Measurements from ENCODE around the gene WDR49.

Gene WDR49

GRCh38 chr3:167602041-167602440 lies 51.7 kb downstream of the WDR49 start:
- H3K4me3 ChIP-seq (ENCODE audit: low read depth, low read length, poor library complexity, severe bottlenecking): no peak overlapping the region
- no peak overlapping the region for H3K4me2 ChIP-seq (ENCODE audit: low read length)
- H3K79me2 ChIP-seq (ENCODE audit: insufficient read depth, low read length): no peaks in the 10 kb centered on the region
- no peak overlapping the region for H3K27ac ChIP-seq (ENCODE audit: low read depth, low read length, poor library complexity, severe bottlenecking)
- H3F3A ChIP-seq (ENCODE audit: insufficient read depth, low read length): no peaks in the 10 kb centered on the region
- no peak overlapping the region for H2AFZ ChIP-seq (ENCODE audit: low read length)
- H3K9me2 ChIP-seq (ENCODE audit: low read depth, low read length): no peaks in the 10 kb centered on the region
- no peak for TF ChIP-seq EZH2 (IDR thresholded peaks at IDR 0.05; ENCODE audit: borderline replicate concordance, low read length)
- no peak for TF ChIP-seq CTCF (IDR thresholded peaks at IDR 0.05; ENCODE audit: low read length)
- no peaks in the 10 kb centered on the region for H3K36me3 ChIP-seq (ENCODE audit: insufficient read depth, low read length)
- H3K9ac ChIP-seq (ENCODE audit: low read length): no peak overlapping the region
- no peaks in the 10 kb centered on the region for H3K27me3 ChIP-seq (ENCODE audit: insufficient read depth, low read length)
- no peaks in the 10 kb centered on the region for H3K4me1 ChIP-seq (ENCODE audit: insufficient read depth, low read length, severe bottlenecking)
- H4K20me1 ChIP-seq (ENCODE audit: insufficient read depth, low read length): no peaks in the 10 kb centered on the region
- H3K9me3 ChIP-seq (ENCODE audit: low read length): no peaks in the 10 kb centered on the region

GRCh38 chr3:167587651-167588050 lies 66.1 kb downstream of the WDR49 start:
- no peaks in the 10 kb centered on the region for H3K27me3 ChIP-seq (ENCODE audit: insufficient read depth, low read length)
- no peak overlapping the region for H3K9ac ChIP-seq (ENCODE audit: low read length)
- H3K4me3 ChIP-seq (ENCODE audit: low read depth, low read length, poor library complexity, severe bottlenecking): no peak overlapping the region
- H3K36me3 ChIP-seq (ENCODE audit: insufficient read depth, low read length): no peaks in the 10 kb centered on the region
- H2AFZ ChIP-seq (ENCODE audit: low read length): no peak overlapping the region
- no peak overlapping the region for H3K4me2 ChIP-seq (ENCODE audit: low read length)
- no peaks in the 10 kb centered on the region for H3K9me3 ChIP-seq (ENCODE audit: low read length)
- no peaks in the 10 kb centered on the region for H4K20me1 ChIP-seq (ENCODE audit: insufficient read depth, low read length)
- no peak overlapping the region for H3K27ac ChIP-seq (ENCODE audit: low read depth, low read length, poor library complexity, severe bottlenecking)
- H3K79me2 ChIP-seq (ENCODE audit: insufficient read depth, low read length): no peaks in the 10 kb centered on the region
- no peaks in the 10 kb centered on the region for H3K9me2 ChIP-seq (ENCODE audit: low read depth, low read length)
- H3K4me1 ChIP-seq (ENCODE audit: insufficient read depth, low read length, severe bottlenecking): no peaks in the 10 kb centered on the region
- TF ChIP-seq EZH2 (IDR thresholded peaks at IDR 0.05; ENCODE audit: borderline replicate concordance, low read length) (no peak), CTCF (IDR thresholded peaks at IDR 0.05; ENCODE audit: low read length) (no peak)
- H3F3A ChIP-seq (ENCODE audit: insufficient read depth, low read length): no peaks in the 10 kb centered on the region

- H3K4me3 ChIP-seq (ENCODE audit: low read depth, low read length, poor library complexity, severe bottlenecking): no peak overlapping the region
- no peaks in the 10 kb centered on the region for H3K27me3 ChIP-seq (ENCODE audit: insufficient read depth, low read length)
- H3K9me2 ChIP-seq (ENCODE audit: low read depth, low read length): no peaks in the 10 kb centered on the region
- H3K4me1 ChIP-seq (ENCODE audit: insufficient read depth, low read length, severe bottlenecking): no peaks in the 10 kb centered on the region
- H3K4me2 ChIP-seq (ENCODE audit: low read length): no peak overlapping the region
- H3K9ac ChIP-seq (ENCODE audit: low read length): no peak overlapping the region
- TF ChIP-seq EZH2 (IDR thresholded peaks at IDR 0.05; ENCODE audit: borderline replicate concordance, low read length): no peak
- no peak for TF ChIP-seq CTCF (IDR thresholded peaks at IDR 0.05; ENCODE audit: low read length)
- no peaks in the 10 kb centered on the region for H3K36me3 ChIP-seq (ENCODE audit: insufficient read depth, low read length)
- no peaks in the 10 kb centered on the region for H4K20me1 ChIP-seq (ENCODE audit: insufficient read depth, low read length)
- H3K79me2 ChIP-seq (ENCODE audit: insufficient read depth, low read length): no peaks in the 10 kb centered on the region
- no peak overlapping the region for H3K27ac ChIP-seq (ENCODE audit: low read depth, low read length, poor library complexity, severe bottlenecking)
- no peaks in the 10 kb centered on the region for H3K9me3 ChIP-seq (ENCODE audit: low read length)
- no peak overlapping the region for H2AFZ ChIP-seq (ENCODE audit: low read length)
- no peaks in the 10 kb centered on the region for H3F3A ChIP-seq (ENCODE audit: insufficient read depth, low read length)
Observed at GRCh38 chr3:167575000-167575600, 78.6 kb downstream of the WDR49 start.
